EL (cell line): ENCODE data around the gene CLDN34.

Source experiments
- DNase-seq: peaks from one replicate; pipeline ENCODE4 v3.0.0-alpha.2; 2016

CLDN34 gene

GRCh38 chrX:9983441-9983840, 16.3 kb downstream of the CLDN34 start:
- DNase-seq, result no peak

- DNase-seq, result no peak
Observed at GRCh38 chrX:9983846-9984245, 16.7 kb downstream of the CLDN34 start.

- DNase-seq, result no peak
Observed at GRCh38 chrX:9988762-9989161, 21.6 kb downstream of the CLDN34 start.

GRCh38 chrX:9992061-9992460, 24.9 kb downstream of the CLDN34 start:
- DNase-seq, result no peak

- DNase-seq, result no peak
Observed at GRCh38 chrX:9992724-9993123, 25.6 kb downstream of the CLDN34 start.

GRCh38 chrX:9995855-9996339, 28.7 kb downstream of the CLDN34 start:
- DNase-seq, result peak; percentile 73

- DNase-seq, result no peak
Observed at GRCh38 chrX:9997041-9997440, 29.9 kb downstream of the CLDN34 start.

GRCh38 chrX:9997524-9997923, 30.4 kb downstream of the CLDN34 start:
- no peak for DNase-seq

GRCh38 chrX:10001496-10001895, 34.3 kb downstream of the CLDN34 start:
- no peak for DNase-seq

GRCh38 chrX:10004832-10005475, 37.8 kb downstream of the CLDN34 start:
- DNase-seq, result no peak

GRCh38 chrX:10006086-10006485, 38.9 kb downstream of the CLDN34 start:
- no peak for DNase-seq

- no peak for DNase-seq
Observed at GRCh38 chrX:10006770-10007169, 39.6 kb downstream of the CLDN34 start.

- DNase-seq, result no peak
Observed at GRCh38 chrX:10007621-10008020, 40.5 kb downstream of the CLDN34 start.

GRCh38 chrX:10008483-10009056, 41.4 kb downstream of the CLDN34 start:
- DNase-seq, result no peak

GRCh38 chrX:10009741-10010140, 42.6 kb downstream of the CLDN34 start:
- DNase-seq, result no peak

GRCh38 chrX:10010686-10011085, 43.5 kb downstream of the CLDN34 start:
- DNase-seq, result peak; percentile 63

- DNase-seq, result no peak
Observed at GRCh38 chrX:10011261-10011931, 44.2 kb downstream of the CLDN34 start.

- DNase-seq, result no peak
Observed at GRCh38 chrX:10011991-10012390, 44.8 kb downstream of the CLDN34 start.

GRCh38 chrX:10014462-10015354, 47.5 kb downstream of the CLDN34 start:
- peak; percentile 86 for DNase-seq

- DNase-seq, result no peak
Observed at GRCh38 chrX:10015355-10015722, 48.2 kb downstream of the CLDN34 start.

GRCh38 chrX:10015723-10016518, 48.8 kb downstream of the CLDN34 start:
- peak; percentile 54 for DNase-seq

GRCh38 chrX:10016519-10017132, 49.5 kb downstream of the CLDN34 start:
- no peak for DNase-seq
